GM10266 (cell line): ENCODE measurements around the gene MORN1.

Source experiments
- DNase-seq: peaks from one replicate; pipeline ENCODE4 v3.0.0; 2012; ENCODE audit errors: extremely low spot score
- CTCF ChIP-seq: IDR thresholded peaks from 2 replicates; pipeline ENCODE4 v1.5.1; 2012; ENCODE audit warnings: mild to moderate bottlenecking, low read depth; ENCODE audit not compliant: control insufficient read depth, insufficient read depth; ENCODE audit errors: missing control alignments

MORN1 gene

GRCh38 chr1:2404890-2405511, 13.6 kb upstream of the MORN1 start:
- no peak for TF ChIP-seq CTCF
- no peak for DNase-seq

- TF ChIP-seq CTCF: no peak
- DNase-seq: no peak
These were observed 13.0 kb upstream of the MORN1 start for GRCh38 chr1:2404142-2404889.

- no peak for TF ChIP-seq CTCF
- no peak for DNase-seq
These were observed 11.9 kb upstream of the MORN1 start for GRCh38 chr1:2403273-2403672.

- no peak for DNase-seq
- TF ChIP-seq CTCF: no peak
These were observed 11.1 kb upstream of the MORN1 start for GRCh38 chr1:2402420-2402819.

GRCh38 chr1:2400950-2401649, 9.7 kb upstream of the MORN1 start:
- no peak for DNase-seq
- TF ChIP-seq CTCF: no peak

- no peak for DNase-seq
These were observed 9.2 kb upstream of the MORN1 start for GRCh38 chr1:2400576-2400909.

More at GRCh38 chr1:2400576-2400909, 9.2 kb upstream of the MORN1 start:
- TF ChIP-seq CTCF: no peak
